LNCAP (cell line): ENCODE data around the gene METAP1.

Source experiments
- CTCF ChIP-seq: fragments of 450-650 bp; IDR thresholded peaks from 2 replicates; pipeline ENCODE4 v1.5.1; 2017; ENCODE audit warnings: mild to moderate bottlenecking

Gene METAP1

GRCh38 chr4:99062120-99062519 lies 66.6 kb downstream of the METAP1 start:
- TF ChIP-seq CTCF = no peak

- no peak for TF ChIP-seq CTCF
These were observed 72.1 kb downstream of the METAP1 start for GRCh38 chr4:99067617-99068016.

GRCh38 chr4:99071159-99071558 lies 75.6 kb downstream of the METAP1 start:
- TF ChIP-seq CTCF = no peak

GRCh38 chr4:99074816-99075215 lies 79.3 kb downstream of the METAP1 start:
- TF ChIP-seq CTCF = no peak

GRCh38 chr4:99076292-99076976 lies 80.9 kb downstream of the METAP1 start:
- TF ChIP-seq CTCF = no peak

GRCh38 chr4:99077177-99077576 lies 81.7 kb downstream of the METAP1 start:
- TF ChIP-seq CTCF = no peak

GRCh38 chr4:99078336-99078735 lies 82.8 kb downstream of the METAP1 start:
- TF ChIP-seq CTCF = no peak
